ENCODE data around the gene IL2RA.
"Not testable (repeated sequence)": the region's sequence is repeated elsewhere in the genome, so short reads cannot be mapped to it uniquely, and the experiment has no call there.

Gene IL2RA

GRCh38 chr10:6046773-6047611 is 15.2 kb downstream of the IL2RA start:
- Mint-ChIP-seq H3K27me3 (ENCODE audit: low read depth) (no peaks in the 10 kb centered on the region), H3K36me3 (ENCODE audit: low read depth) (peaks cover 81% of the 10 kb centered on the region), H3K27ac (peak overlapping the region; percentile 70), H3K9me3 (no peaks in the 10 kb centered on the region), H3K4me1 (ENCODE audit: low read depth) (peaks cover 80% of the 10 kb centered on the region), H3K4me3 (peak overlapping the region; percentile 58)
- peak; percentile 6 for DNase-seq (ENCODE audit: low spot score)

- peaks cover 82% of the 10 kb centered on the region for H3K4me1 Mint-ChIP-seq (ENCODE audit: low read depth)
- H3K36me3 Mint-ChIP-seq (ENCODE audit: low read depth), result peaks cover 87% of the 10 kb centered on the region
- peak overlapping the region; percentile 58 for H3K4me3 Mint-ChIP-seq
- DNase-seq (ENCODE audit: low spot score), result peak; percentile 30
- H3K27me3 Mint-ChIP-seq (ENCODE audit: low read depth), result no peaks in the 10 kb centered on the region
- no peaks in the 10 kb centered on the region for H3K9me3 Mint-ChIP-seq
- peak overlapping the region; percentile 70 for H3K27ac Mint-ChIP-seq
These were observed 16.0 kb downstream of the IL2RA start for GRCh38 chr10:6045878-6046772.

GRCh38 chr10:6045314-6045848 is 16.8 kb downstream of the IL2RA start:
- peak; percentile 72 for DNase-seq (ENCODE audit: low spot score)
- peaks cover 87% of the 10 kb centered on the region for H3K36me3 Mint-ChIP-seq (ENCODE audit: low read depth)
- H3K27me3 Mint-ChIP-seq (ENCODE audit: low read depth), result no peaks in the 10 kb centered on the region
- H3K9me3 Mint-ChIP-seq, result no peaks in the 10 kb centered on the region
- H3K4me1 Mint-ChIP-seq (ENCODE audit: low read depth), result peaks cover 78% of the 10 kb centered on the region
- peak overlapping the region; percentile 58 for H3K4me3 Mint-ChIP-seq
- H3K27ac Mint-ChIP-seq, result peak overlapping the region; percentile 70

- Mint-ChIP-seq H3K27ac (peak overlapping the region; percentile 70), H3K36me3 (ENCODE audit: low read depth) (peaks cover 87% of the 10 kb centered on the region), H3K4me3 (peak overlapping the region; percentile 58), H3K27me3 (ENCODE audit: low read depth) (no peaks in the 10 kb centered on the region), H3K9me3 (peaks cover under 1% of the 10 kb centered on the region), H3K4me1 (ENCODE audit: low read depth) (peaks cover 74% of the 10 kb centered on the region)
- DNase-seq (ENCODE audit: low spot score), result peak; percentile 14
These were observed 17.3 kb downstream of the IL2RA start for GRCh38 chr10:6044751-6045313.

GRCh38 chr10:6044060-6044459 is 18.1 kb downstream of the IL2RA start:
- Mint-ChIP-seq H3K4me1 (ENCODE audit: low read depth) (peaks cover 74% of the 10 kb centered on the region), H3K9me3 (peaks cover 7% of the 10 kb centered on the region), H3K36me3 (ENCODE audit: low read depth) (peaks cover 87% of the 10 kb centered on the region), H3K4me3 (peak overlapping the region; percentile 58), H3K27ac (peak overlapping the region; percentile 70), H3K27me3 (ENCODE audit: low read depth) (no peaks in the 10 kb centered on the region)
- DNase-seq (ENCODE audit: low spot score), result peak; percentile 2

- not testable (repeated sequence) for H3K27ac Mint-ChIP-seq
These were observed 18.8 kb downstream of the IL2RA start for GRCh38 chr10:6043377-6043776.

GRCh38 chr10:6040205-6040604 is 22.0 kb downstream of the IL2RA start:
- H3K36me3 Mint-ChIP-seq (ENCODE audit: low read depth), result peaks cover 87% of the 10 kb centered on the region

More at GRCh38 chr10:6043377-6043776, 18.8 kb downstream of the IL2RA start:
- not testable (repeated sequence) for H3K27me3 Mint-ChIP-seq (ENCODE audit: low read depth); H3K4me3 Mint-ChIP-seq
- DNase-seq (ENCODE audit: low spot score), result peak; percentile 2
- Mint-ChIP-seq H3K4me1 (ENCODE audit: low read depth) (peaks cover 75% of the 10 kb centered on the region), H3K9me3 (peaks cover 12% of the 10 kb centered on the region), H3K36me3 (ENCODE audit: low read depth) (peaks cover 88% of the 10 kb centered on the region)

GRCh38 chr10:6039711-6040110 is 22.5 kb downstream of the IL2RA start:
- peaks cover 13% of the 10 kb centered on the region for H3K9me3 Mint-ChIP-seq
- DNase-seq (ENCODE audit: low spot score), result peak; percentile 3
- H3K27ac Mint-ChIP-seq, result peak overlapping the region; percentile 54
- peaks cover 64% of the 10 kb centered on the region for H3K4me1 Mint-ChIP-seq (ENCODE audit: low read depth)
- H3K27me3 Mint-ChIP-seq (ENCODE audit: low read depth), result no peaks in the 10 kb centered on the region
- H3K36me3 Mint-ChIP-seq (ENCODE audit: low read depth), result peaks cover 86% of the 10 kb centered on the region
- H3K4me3 Mint-ChIP-seq, result peak overlapping the region; percentile 70

More at GRCh38 chr10:6040205-6040604, 22.0 kb downstream of the IL2RA start:
- peaks cover 13% of the 10 kb centered on the region for H3K9me3 Mint-ChIP-seq
- DNase-seq (ENCODE audit: low spot score), result no peak
- H3K4me1 Mint-ChIP-seq (ENCODE audit: low read depth), result peaks cover 69% of the 10 kb centered on the region
- no peak overlapping the region for H3K27ac Mint-ChIP-seq
- no peaks in the 10 kb centered on the region for H3K27me3 Mint-ChIP-seq (ENCODE audit: low read depth)
- no peak overlapping the region for H3K4me3 Mint-ChIP-seq

GRCh38 chr10:6038071-6038631 is 24.0 kb downstream of the IL2RA start:
- H3K4me3 Mint-ChIP-seq, result peak overlapping the region; percentile 70
- H3K27ac Mint-ChIP-seq, result peak overlapping the region; percentile 80
- DNase-seq (ENCODE audit: low spot score), result peak; percentile 15
- H3K27me3 Mint-ChIP-seq (ENCODE audit: low read depth), result no peaks in the 10 kb centered on the region
- peaks cover 85% of the 10 kb centered on the region for H3K36me3 Mint-ChIP-seq (ENCODE audit: low read depth)
- peaks cover 13% of the 10 kb centered on the region for H3K9me3 Mint-ChIP-seq
- H3K4me1 Mint-ChIP-seq (ENCODE audit: low read depth), result peaks cover 59% of the 10 kb centered on the region

- H3K36me3 Mint-ChIP-seq (ENCODE audit: low read depth), result peaks cover 83% of the 10 kb centered on the region
- no peaks in the 10 kb centered on the region for H3K27me3 Mint-ChIP-seq (ENCODE audit: low read depth)
- peaks cover 59% of the 10 kb centered on the region for H3K4me1 Mint-ChIP-seq (ENCODE audit: low read depth)
- H3K4me3 Mint-ChIP-seq, result peak overlapping the region; percentile 70
- peak; percentile 4 for DNase-seq (ENCODE audit: low spot score)
- peaks cover 13% of the 10 kb centered on the region for H3K9me3 Mint-ChIP-seq
- H3K27ac Mint-ChIP-seq, result peak overlapping the region; percentile 78
These were observed 24.7 kb downstream of the IL2RA start for GRCh38 chr10:6037422-6037821.

- H3K36me3 Mint-ChIP-seq (ENCODE audit: low read depth), result peaks cover 85% of the 10 kb centered on the region
- peaks cover 13% of the 10 kb centered on the region for H3K9me3 Mint-ChIP-seq
- peak overlapping the region; percentile 78 for H3K27ac Mint-ChIP-seq
- no peak for DNase-seq (ENCODE audit: low spot score)
- H3K27me3 Mint-ChIP-seq (ENCODE audit: low read depth), result no peaks in the 10 kb centered on the region
- H3K4me3 Mint-ChIP-seq, result peak overlapping the region; percentile 70
- peaks cover 57% of the 10 kb centered on the region for H3K4me1 Mint-ChIP-seq (ENCODE audit: low read depth)
These were observed 25.3 kb downstream of the IL2RA start for GRCh38 chr10:6036861-6037321.

GRCh38 chr10:6035931-6036575 is 26.1 kb downstream of the IL2RA start:
- Mint-ChIP-seq H3K27ac (peak overlapping the region; percentile 65), H3K27me3 (ENCODE audit: low read depth) (no peaks in the 10 kb centered on the region), H3K36me3 (ENCODE audit: low read depth) (peaks cover 82% of the 10 kb centered on the region), H3K4me3 (no peak overlapping the region), H3K9me3 (peaks cover 15% of the 10 kb centered on the region), H3K4me1 (ENCODE audit: low read depth) (peaks cover 53% of the 10 kb centered on the region)
- peak; percentile 3 for DNase-seq (ENCODE audit: low spot score)
